Measurements from ENCODE around the gene RHOJ.

DNA sequence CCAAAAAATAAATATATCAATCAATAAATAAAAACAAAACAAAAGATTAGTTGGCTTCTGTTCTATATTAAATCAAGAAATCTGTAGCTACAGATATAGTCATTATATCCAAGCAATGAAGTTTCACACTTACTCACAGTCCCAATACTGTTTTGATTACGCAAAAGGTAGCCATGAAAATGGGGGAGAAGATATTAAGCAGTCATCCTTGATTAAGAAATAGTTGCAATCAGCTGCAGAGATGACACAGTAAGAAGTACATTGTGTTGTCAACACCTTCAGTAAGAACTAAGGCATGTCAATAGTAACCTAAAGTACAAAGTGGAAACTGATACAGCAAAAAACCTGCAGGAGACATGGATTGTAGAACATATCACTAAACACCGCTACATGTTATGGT is 11.0 kb upstream of the RHOJ start:
- TF ChIP-seq, protein P1, sequence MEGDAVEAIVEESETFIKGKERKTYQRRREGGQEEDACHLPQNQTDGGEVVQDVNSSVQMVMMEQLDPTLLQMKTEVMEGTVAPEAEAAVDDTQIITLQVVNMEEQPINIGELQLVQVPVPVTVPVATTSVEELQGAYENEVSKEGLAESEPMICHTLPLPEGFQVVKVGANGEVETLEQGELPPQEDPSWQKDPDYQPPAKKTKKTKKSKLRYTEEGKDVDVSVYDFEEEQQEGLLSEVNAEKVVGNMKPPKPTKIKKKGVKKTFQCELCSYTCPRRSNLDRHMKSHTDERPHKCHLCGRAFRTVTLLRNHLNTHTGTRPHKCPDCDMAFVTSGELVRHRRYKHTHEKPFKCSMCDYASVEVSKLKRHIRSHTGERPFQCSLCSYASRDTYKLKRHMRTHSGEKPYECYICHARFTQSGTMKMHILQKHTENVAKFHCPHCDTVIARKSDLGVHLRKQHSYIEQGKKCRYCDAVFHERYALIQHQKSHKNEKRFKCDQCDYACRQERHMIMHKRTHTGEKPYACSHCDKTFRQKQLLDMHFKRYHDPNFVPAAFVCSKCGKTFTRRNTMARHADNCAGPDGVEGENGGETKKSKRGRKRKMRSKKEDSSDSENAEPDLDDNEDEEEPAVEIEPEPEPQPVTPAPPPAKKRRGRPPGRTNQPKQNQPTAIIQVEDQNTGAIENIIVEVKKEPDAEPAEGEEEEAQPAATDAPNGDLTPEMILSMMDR (IDR thresholded peaks at IDR 0.05): no peak
- TF ChIP-seq POLR2A (IDR thresholded peaks at IDR 0.05): no peak
